SK-N-SH (cell line): Measurements from ENCODE around the gene MBNL2. TPM values are rescaled to one million over a fixed set of nuclear protein-coding genes. Genes with fewer than 3 reads are reported as not detected.

Source experiments
- CTCF ChIA-PET: fragments of 300-600, 350-600 bp; formaldehyde crosslinking; extraction: SDS; loops from one replicate; lab custom pipeline; 2021; lab: Yijun Ruan, JAX
- POLR2A ChIA-PET: fragments of 350-600 bp; sonication (Branson Sonifier 250); formaldehyde crosslinking; extraction: SDS; loops from one replicate; lab custom pipeline; 2020; ENCODE audit warnings: antibody characterized with exemption, inconsistent platforms; lab: Yijun Ruan, JAX
- DNase-seq: peaks from one replicate; pipeline ENCODE4 v3.0.0; 2012
- H2AFZ ChIP-seq: fragments of 200-600 bp; sonication (generic); 2 replicates; pipeline ENCODE4 v1.8.1; 2016; ENCODE audit warnings: antibody characterized with exemption, mild to moderate bottlenecking, low read depth
- H3F3A ChIP-seq: fragments of 200-600 bp; sonication (generic); replicated peaks from 2 replicates; pipeline ENCODE3; 2016; ENCODE audit warnings: antibody characterized with exemption, mild to moderate bottlenecking; ENCODE audit not compliant: insufficient read depth
- H3K27ac ChIP-seq, 2 experiments: fragments of 200-500 bp in 1 of 2; fragments of 200-600 bp in 1 of 2; sonication (Bioruptor generic) in 1 of 2; sonication (generic), shearing (Covaris generic) in 1 of 2; 2 replicates each; pipeline versions ENCODE4 v1.5.1 to v1.6.1; 2014 to 2016; ENCODE audit warnings: low read depth in 2 of 2, inconsistent platforms in 1 of 2, low read length in 1 of 2, mild to moderate bottlenecking in 1 of 2, mixed read lengths in 1 of 2
- H3K27me3 ChIP-seq: fragments of 200-600 bp; sonication (generic), shearing (Covaris generic); 2 replicates; pipeline ENCODE4 v1.6.1; 2016; ENCODE audit warnings: mixed run types; ENCODE audit not compliant: insufficient read depth
- H3K36me3 ChIP-seq, 2 experiments: fragments of 200-500 bp in 1 of 2; fragments of 200-600 bp in 1 of 2; sonication (Bioruptor generic) in 1 of 2; sonication (generic) in 1 of 2; replicated peaks in 1 of 2; 2 replicates each; pipeline versions ENCODE3 to v1.5.1; 2014 to 2016; ENCODE audit warnings: low read length in 1 of 2, mild to moderate bottlenecking in 1 of 2; ENCODE audit not compliant: insufficient read depth in 2 of 2, control insufficient read depth in 1 of 2
- H3K4me1 ChIP-seq, 2 experiments: fragments of 200-500 bp in 1 of 2; fragments of 200-600 bp in 1 of 2; sonication (Bioruptor generic) in 1 of 2; sonication (generic), shearing (Covaris generic) in 1 of 2; 2 replicates each; pipeline versions ENCODE4 v1.5.1 to v1.6.1; 2014 to 2016; ENCODE audit warnings: low read depth in 1 of 2, low read length in 1 of 2, mixed run types in 1 of 2; ENCODE audit not compliant: insufficient read depth in 2 of 2, control insufficient read depth in 1 of 2
- H3K4me2 ChIP-seq: fragments of 200-600 bp; sonication (generic), shearing (Covaris generic); 2 replicates; pipeline ENCODE4 v1.6.1; 2017; ENCODE audit warnings: mixed run types
- H3K4me3 ChIP-seq, 2 experiments: fragments of 200-500 bp in 1 of 2; fragments of 200-600 bp in 1 of 2; sonication (Bioruptor generic) in 1 of 2; sonication (generic), shearing (Covaris generic) in 1 of 2; 2 replicates each; pipeline versions ENCODE4 v1.5.1 to v1.8.1; 2014 to 2016; ENCODE audit warnings: low read depth in 2 of 2, inconsistent platforms in 1 of 2, low read length in 1 of 2, mild to moderate bottlenecking in 1 of 2, mixed read lengths in 1 of 2, moderate library complexity in 1 of 2
- H3K79me2 ChIP-seq: fragments of 200-600 bp; sonication (generic); 2 replicates; pipeline ENCODE4 v1.8.1; 2017; ENCODE audit warnings: mild to moderate bottlenecking; ENCODE audit not compliant: insufficient read depth
- H3K9ac ChIP-seq: fragments of 200-600 bp; sonication (generic); 2 replicates; pipeline ENCODE4 v1.6.1; 2017; ENCODE audit warnings: mixed run types
- H3K9me2 ChIP-seq: fragments of 200-600 bp; sonication (generic); 2 replicates; pipeline ENCODE4 v1.6.1; 2017; ENCODE audit warnings: mixed run types
- H3K9me3 ChIP-seq: fragments of 200-600 bp; sonication (generic); 2 replicates; pipeline ENCODE4 v1.6.1; 2017; ENCODE audit warnings: mixed run types, mild to moderate bottlenecking, moderate library complexity
- H4K20me1 ChIP-seq: fragments of 200-600 bp; sonication (generic); 2 replicates; pipeline ENCODE4 v1.6.1; 2017; ENCODE audit warnings: mild to moderate bottlenecking, mixed run types; ENCODE audit not compliant: insufficient read depth
- CHD2 ChIP-seq: fragments of 150-350 bp; IDR thresholded peaks from 2 replicates; pipeline ENCODE4 v1.6.1; 2018; ENCODE audit warnings: low read length; ENCODE audit not compliant: partially characterized antibody
- ELF1 ChIP-seq: IDR thresholded peaks from 2 replicates; pipeline ENCODE4 v1.4.0; 2012
- EZH2phosphoT487 ChIP-seq: fragments of 200-600 bp; sonication (generic); IDR thresholded peaks from 2 replicates; pipeline ENCODE4 v1.6.1; 2017; ENCODE audit warnings: low read depth, mixed run types, mild to moderate bottlenecking, antibody characterized with exemption, moderate library complexity, borderline replicate concordance
- FOSL2 ChIP-seq: IDR thresholded peaks from 2 replicates; pipeline ENCODE4 v1.4.0; 2012; ENCODE audit warnings: low read depth, mild to moderate bottlenecking, moderate library complexity, borderline replicate concordance
- FOXJ3 ChIP-seq: sonication (generic); formaldehyde crosslinking; IDR thresholded peaks from 2 replicates; pipeline ENCODE4 v1.5.1; 2020; ENCODE audit warnings: mild to moderate bottlenecking, missing genetic modification reagents
- GATA2 ChIP-seq: sonication (generic); formaldehyde crosslinking; IDR thresholded peaks from 2 replicates; pipeline ENCODE4 v1.5.0; 2020; ENCODE audit warnings: mild to moderate bottlenecking, missing genetic modification reagents
- MEF2A ChIP-seq: IDR thresholded peaks from 2 replicates; pipeline ENCODE4 v1.4.0; 2012; ENCODE audit warnings: low read depth, borderline replicate concordance
- NRF1 ChIP-seq: IDR thresholded peaks from 2 replicates; pipeline ENCODE4 v1.6.1; 2012; ENCODE audit warnings: low read depth, mild to moderate bottlenecking, low read length
- POLR2AphosphoS5 ChIP-seq: IDR thresholded peaks from 2 replicates; pipeline ENCODE4 v1.6.1; 2012; ENCODE audit warnings: low read depth, low read length
- RCOR1 ChIP-seq: fragments of 150-350 bp; IDR thresholded peaks from 2 replicates; pipeline ENCODE4 v1.6.1; 2017; ENCODE audit warnings: antibody characterized with exemption, low read length
- SMC3 ChIP-seq: IDR thresholded peaks from 2 replicates; pipeline ENCODE4 v1.6.1; 2012; ENCODE audit warnings: low read depth, low read length, improper control_type of control experiment
- TAF1 ChIP-seq: IDR thresholded peaks from 2 replicates; pipeline ENCODE4 v1.6.1; 2012; ENCODE audit warnings: low read depth, mild to moderate bottlenecking, low read length, moderate library complexity, borderline replicate concordance
- TEAD4 ChIP-seq: IDR thresholded peaks from 2 replicates; pipeline ENCODE4 v1.4.0; 2012; ENCODE audit warnings: mild to moderate bottlenecking, borderline replicate concordance; ENCODE audit not compliant: insufficient read depth
- polyA plus RNA-seq, 3 experiments: library from polyadenylated mRNA; depleted of rRNA; stranded (reverse); fragments of >200 nt; gene quantifications; 2 replicates each; pipeline ENCODE4 v1.2.3, GENCODE V29; 2012
- TF ChIP-seq, protein P1 (sequence below): IDR thresholded peaks from 2 replicates; pipeline ENCODE4 v1.4.0; 2012; ENCODE audit warnings: low read depth, borderline replicate concordance
- TF ChIP-seq, protein P2 (sequence below): fragments of 150-350 bp; IDR thresholded peaks from 2 replicates; pipeline ENCODE4 v1.6.1; 2017; ENCODE audit warnings: antibody characterized with exemption, low read length, low read depth, borderline replicate concordance
- TF ChIP-seq, protein P3 (sequence below): IDR thresholded peaks from 2 replicates; pipeline ENCODE4; 2012
- TF ChIP-seq, protein P4 (sequence below): IDR thresholded peaks from 2 replicates; pipeline ENCODE4 v1.6.1; 2012; ENCODE audit warnings: mild to moderate bottlenecking, low read depth, low read length, moderate library complexity
- TF ChIP-seq, protein P5 (sequence below): IDR thresholded peaks from 2 replicates; pipeline ENCODE4 v1.4.0; 2012; ENCODE audit warnings: low read depth, borderline replicate concordance
- TF ChIP-seq, protein P6 (sequence below): fragments of 150-350 bp; IDR thresholded peaks from 2 replicates; pipeline ENCODE4 v1.6.1; 2016; ENCODE audit warnings: mild to moderate bottlenecking, low read depth, low read length
- TF ChIP-seq, protein P7 (sequence below): IDR thresholded peaks from 2 replicates; pipeline ENCODE4 v1.4.0; 2012; ENCODE audit warnings: low read depth

The MBNL2 gene
- polyA plus RNA-seq, 1 of the 3 experiments (the other 2 are of a cell fraction) = 24.5 TPM

DNA sequence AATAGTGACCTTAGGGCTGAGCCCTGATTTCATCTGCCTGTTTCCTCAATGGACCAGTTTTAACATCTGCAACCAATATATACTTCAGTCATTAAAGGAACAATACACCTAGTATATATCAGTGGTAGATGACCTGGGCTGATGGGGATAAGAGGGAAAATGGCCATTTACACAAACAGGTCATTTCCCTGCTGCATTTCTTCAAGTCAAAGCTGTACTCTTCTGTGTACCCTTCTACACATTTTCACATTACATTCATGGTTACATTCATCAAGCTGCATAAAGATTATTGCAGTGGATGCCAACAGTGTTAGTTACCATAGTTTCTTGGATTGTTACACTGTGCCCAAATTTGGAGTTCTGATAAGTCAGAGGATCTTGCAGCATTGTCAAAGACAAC, 130.7 kb downstream of the MBNL2 start:
- no peak overlapping the region for H2AFZ ChIP-seq
- no peak for DNase-seq
- peaks cover 54% of the 10 kb centered on the region for H3F3A ChIP-seq
- H3K4me3 ChIP-seq = no peak overlapping the region
- H3K27ac ChIP-seq = peak overlapping the region in 1 of 2 experiments; percentile 6; a peak in 2 of 4 replicates
- H3K79me2 ChIP-seq = peaks cover 77% of the 10 kb centered on the region
- 0 out of 4 replicates have a peak, but pooled peaks cover 0 to 9% of the 10 kb centered on the region in 2 experiments for H3K4me1 ChIP-seq
- H3K9me2 ChIP-seq = no peaks in the 10 kb centered on the region
- no peaks in the 10 kb centered on the region for H3K27me3 ChIP-seq
- no peaks in the 10 kb centered on the region for H4K20me1 ChIP-seq
- 0 out of 2 replicates have a peak, but pooled peaks cover 5% of the 10 kb centered on the region for H3K9me3 ChIP-seq
- POLR2A ChIA-PET = no interaction called here
- TF ChIP-seq RCOR1 (no peak), CHD2 (no peak), MEF2A (no peak), EZH2phosphoT487 (no peak), NRF1 (no peak), FOXJ3 (CRISPR knock-in tag) (no peak), TEAD4 (no peak), TAF1 (no peak), FOSL2 (no peak), ELF1 (no peak), SMC3 (no peak), POLR2AphosphoS5 (no peak), GATA2 (no peak)
- TF ChIP-seq, protein P1, sequence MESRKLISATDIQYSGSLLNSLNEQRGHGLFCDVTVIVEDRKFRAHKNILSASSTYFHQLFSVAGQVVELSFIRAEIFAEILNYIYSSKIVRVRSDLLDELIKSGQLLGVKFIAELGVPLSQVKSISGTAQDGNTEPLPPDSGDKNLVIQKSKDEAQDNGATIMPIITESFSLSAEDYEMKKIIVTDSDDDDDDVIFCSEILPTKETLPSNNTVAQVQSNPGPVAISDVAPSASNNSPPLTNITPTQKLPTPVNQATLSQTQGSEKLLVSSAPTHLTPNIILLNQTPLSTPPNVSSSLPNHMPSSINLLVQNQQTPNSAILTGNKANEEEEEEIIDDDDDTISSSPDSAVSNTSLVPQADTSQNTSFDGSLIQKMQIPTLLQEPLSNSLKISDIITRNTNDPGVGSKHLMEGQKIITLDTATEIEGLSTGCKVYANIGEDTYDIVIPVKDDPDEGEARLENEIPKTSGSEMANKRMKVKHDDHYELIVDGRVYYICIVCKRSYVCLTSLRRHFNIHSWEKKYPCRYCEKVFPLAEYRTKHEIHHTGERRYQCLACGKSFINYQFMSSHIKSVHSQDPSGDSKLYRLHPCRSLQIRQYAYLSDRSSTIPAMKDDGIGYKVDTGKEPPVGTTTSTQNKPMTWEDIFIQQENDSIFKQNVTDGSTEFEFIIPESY = no peak
- TF ChIP-seq, protein P2, sequence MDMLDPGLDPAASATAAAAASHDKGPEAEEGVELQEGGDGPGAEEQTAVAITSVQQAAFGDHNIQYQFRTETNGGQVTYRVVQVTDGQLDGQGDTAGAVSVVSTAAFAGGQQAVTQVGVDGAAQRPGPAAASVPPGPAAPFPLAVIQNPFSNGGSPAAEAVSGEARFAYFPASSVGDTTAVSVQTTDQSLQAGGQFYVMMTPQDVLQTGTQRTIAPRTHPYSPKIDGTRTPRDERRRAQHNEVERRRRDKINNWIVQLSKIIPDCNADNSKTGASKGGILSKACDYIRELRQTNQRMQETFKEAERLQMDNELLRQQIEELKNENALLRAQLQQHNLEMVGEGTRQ = no peak
- TF ChIP-seq, protein P3, sequence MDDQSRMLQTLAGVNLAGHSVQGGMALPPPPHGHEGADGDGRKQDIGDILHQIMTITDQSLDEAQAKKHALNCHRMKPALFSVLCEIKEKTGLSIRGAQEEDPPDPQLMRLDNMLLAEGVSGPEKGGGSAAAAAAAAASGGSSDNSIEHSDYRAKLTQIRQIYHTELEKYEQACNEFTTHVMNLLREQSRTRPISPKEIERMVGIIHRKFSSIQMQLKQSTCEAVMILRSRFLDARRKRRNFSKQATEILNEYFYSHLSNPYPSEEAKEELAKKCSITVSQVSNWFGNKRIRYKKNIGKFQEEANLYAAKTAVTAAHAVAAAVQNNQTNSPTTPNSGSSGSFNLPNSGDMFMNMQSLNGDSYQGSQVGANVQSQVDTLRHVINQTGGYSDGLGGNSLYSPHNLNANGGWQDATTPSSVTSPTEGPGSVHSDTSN = no peak
- TF ChIP-seq, protein P4, sequence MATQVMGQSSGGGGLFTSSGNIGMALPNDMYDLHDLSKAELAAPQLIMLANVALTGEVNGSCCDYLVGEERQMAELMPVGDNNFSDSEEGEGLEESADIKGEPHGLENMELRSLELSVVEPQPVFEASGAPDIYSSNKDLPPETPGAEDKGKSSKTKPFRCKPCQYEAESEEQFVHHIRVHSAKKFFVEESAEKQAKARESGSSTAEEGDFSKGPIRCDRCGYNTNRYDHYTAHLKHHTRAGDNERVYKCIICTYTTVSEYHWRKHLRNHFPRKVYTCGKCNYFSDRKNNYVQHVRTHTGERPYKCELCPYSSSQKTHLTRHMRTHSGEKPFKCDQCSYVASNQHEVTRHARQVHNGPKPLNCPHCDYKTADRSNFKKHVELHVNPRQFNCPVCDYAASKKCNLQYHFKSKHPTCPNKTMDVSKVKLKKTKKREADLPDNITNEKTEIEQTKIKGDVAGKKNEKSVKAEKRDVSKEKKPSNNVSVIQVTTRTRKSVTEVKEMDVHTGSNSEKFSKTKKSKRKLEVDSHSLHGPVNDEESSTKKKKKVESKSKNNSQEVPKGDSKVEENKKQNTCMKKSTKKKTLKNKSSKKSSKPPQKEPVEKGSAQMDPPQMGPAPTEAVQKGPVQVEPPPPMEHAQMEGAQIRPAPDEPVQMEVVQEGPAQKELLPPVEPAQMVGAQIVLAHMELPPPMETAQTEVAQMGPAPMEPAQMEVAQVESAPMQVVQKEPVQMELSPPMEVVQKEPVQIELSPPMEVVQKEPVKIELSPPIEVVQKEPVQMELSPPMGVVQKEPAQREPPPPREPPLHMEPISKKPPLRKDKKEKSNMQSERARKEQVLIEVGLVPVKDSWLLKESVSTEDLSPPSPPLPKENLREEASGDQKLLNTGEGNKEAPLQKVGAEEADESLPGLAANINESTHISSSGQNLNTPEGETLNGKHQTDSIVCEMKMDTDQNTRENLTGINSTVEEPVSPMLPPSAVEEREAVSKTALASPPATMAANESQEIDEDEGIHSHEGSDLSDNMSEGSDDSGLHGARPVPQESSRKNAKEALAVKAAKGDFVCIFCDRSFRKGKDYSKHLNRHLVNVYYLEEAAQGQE = no peak
- TF ChIP-seq, protein P5, sequence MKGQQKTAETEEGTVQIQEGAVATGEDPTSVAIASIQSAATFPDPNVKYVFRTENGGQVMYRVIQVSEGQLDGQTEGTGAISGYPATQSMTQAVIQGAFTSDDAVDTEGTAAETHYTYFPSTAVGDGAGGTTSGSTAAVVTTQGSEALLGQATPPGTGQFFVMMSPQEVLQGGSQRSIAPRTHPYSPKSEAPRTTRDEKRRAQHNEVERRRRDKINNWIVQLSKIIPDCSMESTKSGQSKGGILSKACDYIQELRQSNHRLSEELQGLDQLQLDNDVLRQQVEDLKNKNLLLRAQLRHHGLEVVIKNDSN = no peak
- TF ChIP-seq, protein P6, sequence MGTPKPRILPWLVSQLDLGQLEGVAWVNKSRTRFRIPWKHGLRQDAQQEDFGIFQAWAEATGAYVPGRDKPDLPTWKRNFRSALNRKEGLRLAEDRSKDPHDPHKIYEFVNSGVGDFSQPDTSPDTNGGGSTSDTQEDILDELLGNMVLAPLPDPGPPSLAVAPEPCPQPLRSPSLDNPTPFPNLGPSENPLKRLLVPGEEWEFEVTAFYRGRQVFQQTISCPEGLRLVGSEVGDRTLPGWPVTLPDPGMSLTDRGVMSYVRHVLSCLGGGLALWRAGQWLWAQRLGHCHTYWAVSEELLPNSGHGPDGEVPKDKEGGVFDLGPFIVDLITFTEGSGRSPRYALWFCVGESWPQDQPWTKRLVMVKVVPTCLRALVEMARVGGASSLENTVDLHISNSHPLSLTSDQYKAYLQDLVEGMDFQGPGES = no peak
- TF ChIP-seq, protein P7, sequence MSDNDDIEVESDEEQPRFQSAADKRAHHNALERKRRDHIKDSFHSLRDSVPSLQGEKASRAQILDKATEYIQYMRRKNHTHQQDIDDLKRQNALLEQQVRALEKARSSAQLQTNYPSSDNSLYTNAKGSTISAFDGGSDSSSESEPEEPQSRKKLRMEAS = no peak
- CTCF ChIA-PET = interaction anchor here (1.7 to 2.4 kb wide), 2 partner anchors 9 to 243 kb away, joined by 7 to 13 read pairs; no protein-coding TSS in a partner anchor
- H3K9ac ChIP-seq = no peak overlapping the region
- peaks cover 77 to 90% of the 10 kb centered on the region in 2 experiments for H3K36me3 ChIP-seq
- H3K4me2 ChIP-seq = no peak overlapping the region
